HG02571 (cell line): Measurements from ENCODE around the gene METTL17.
"Not testable (repeated sequence)": the region's sequence is repeated elsewhere in the genome, so short reads cannot be mapped to it uniquely, and the experiment has no call there.

Experiments used
- ATAC-seq: cut with Tn5 transposase; IDR thresholded peaks from one replicate; pipeline ENCODE4 v1.9.1; 2021; ENCODE audit warnings: mild to moderate bottlenecking, moderate library complexity; ENCODE audit not compliant: unreplicated experiment

The METTL17 gene

DNA sequence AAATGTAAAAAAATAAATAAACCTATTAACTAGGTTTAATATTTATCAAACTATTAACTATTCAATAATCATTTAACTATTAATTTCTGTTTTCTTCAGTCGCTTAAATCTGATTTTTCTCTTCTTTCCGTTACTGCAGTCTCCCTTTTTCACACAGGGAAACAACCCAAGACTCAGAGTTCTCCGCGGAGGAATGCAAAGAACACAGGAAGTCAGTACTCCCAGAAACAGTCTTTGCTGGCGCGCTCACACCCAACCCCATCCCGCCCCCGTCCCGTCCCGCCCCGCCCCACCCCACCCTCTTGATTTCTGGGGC, 351 bp upstream of the METTL17 start:
- no peak for ATAC-seq

GRCh38 chr14:20996521-20996920, 6.7 kb downstream of the METTL17 start:
- ATAC-seq, result no peak

- ATAC-seq, result no peak
Observed at GRCh38 chr14:20997115-20997514, 7.3 kb downstream of the METTL17 start.

GRCh38 chr14:20997564-20997963, 7.8 kb downstream of the METTL17 start:
- ATAC-seq, result no peak

DNA sequence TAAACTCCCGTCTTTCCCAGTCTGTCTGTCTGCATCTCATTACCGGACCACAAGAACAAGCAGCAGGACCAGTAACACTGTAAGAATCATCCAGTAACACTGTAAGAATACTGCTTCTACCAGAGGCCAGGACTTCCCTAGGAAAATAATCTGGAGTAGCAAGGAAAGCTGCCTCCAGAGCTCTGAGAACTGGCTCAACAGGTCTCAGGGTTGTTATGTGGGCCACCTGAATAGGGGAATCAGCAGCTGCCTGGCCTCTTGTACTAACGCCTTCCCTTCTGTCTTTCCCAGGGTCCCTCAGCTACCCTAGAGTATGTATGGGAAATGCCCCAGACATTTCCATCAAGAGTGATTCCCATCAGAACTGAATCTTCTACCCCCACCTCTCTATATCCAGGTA, 8.4 kb downstream of the METTL17 start:
- no peak for ATAC-seq

DNA sequence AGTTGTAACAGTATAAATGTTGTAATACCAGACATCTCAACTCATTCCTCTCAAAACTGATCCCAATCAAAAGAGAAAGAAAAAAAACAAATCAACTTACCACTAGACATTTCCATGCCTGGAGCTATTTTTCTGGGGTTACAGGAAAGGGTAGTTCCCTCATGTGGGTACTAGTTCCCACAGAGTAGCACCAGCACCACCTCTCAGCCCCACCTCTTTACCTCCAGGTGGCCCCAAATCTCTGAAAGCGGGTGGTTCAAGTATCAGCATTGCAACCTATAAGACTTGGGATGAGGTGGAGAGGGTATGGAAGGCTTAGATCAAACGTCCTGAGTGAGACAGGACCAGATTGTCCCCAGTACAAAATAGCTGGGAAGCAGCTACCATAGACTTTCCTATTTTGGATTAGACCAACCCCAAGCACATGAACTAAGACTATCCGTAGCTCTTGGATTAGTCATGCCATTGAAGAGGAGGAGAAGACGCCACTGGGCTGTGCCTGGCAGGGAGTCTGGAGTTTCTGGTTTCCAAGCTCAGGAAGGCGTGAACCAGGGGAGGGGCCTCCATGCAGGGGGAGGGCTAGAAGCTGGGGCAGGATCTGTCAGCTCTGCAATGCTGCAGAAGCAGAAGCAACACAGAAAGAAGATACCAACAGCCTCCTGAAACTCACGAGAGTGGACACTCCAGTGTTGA, 9.0 kb downstream of the METTL17 start, which contains the start of gene SLC39A2:
Gene SLC39A2, plus strand, starts transcription at position 620 of the 693 bp plus-strand sequence. CDS start 154 bp downstream, outside the sequence.
- ATAC-seq, result no peak

DNA sequence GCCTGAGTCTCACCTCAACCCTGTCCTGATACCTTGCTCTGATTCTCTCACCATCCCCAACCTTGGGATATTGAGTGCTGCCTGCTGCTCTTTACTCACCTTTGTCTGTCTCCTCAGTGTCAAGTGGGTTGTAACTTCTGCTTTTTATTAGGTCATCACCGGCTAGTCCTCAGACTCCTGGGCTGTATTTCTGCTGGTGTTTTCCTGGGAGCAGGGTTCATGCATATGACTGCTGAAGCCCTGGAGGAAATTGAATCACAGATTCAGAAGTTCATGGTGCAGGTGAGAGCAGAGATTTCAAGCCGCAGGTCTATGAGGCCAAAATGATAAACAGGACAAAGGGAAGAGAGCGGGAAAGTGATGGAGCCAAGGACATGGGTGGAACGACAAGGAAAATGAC, 9.8 kb downstream of the METTL17 start:
- ATAC-seq, result no peak

DNA sequence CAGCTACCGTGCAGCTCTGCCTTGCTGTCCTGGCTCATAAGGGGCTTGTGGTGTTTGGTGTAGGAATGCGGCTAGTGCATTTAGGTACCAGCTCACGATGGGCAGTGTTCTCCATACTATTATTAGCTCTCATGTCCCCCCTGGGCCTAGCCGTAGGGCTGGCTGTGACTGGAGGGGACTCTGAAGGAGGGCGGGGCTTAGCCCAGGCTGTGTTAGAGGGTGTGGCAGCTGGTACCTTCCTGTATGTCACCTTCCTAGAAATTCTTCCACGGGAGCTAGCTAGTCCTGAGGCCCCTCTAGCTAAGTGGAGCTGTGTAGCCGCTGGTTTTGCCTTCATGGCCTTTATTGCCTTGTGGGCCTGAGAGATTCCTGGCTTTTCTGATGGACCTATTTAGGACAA, 11.4 kb downstream of the METTL17 start:
- no peak for ATAC-seq

GRCh38 chr14:21003788-21004346, 14.1 kb downstream of the METTL17 start:
- ATAC-seq, result no peak

GRCh38 chr14:21009721-21010120, 19.9 kb downstream of the METTL17 start:
- ATAC-seq, result not testable (repeated sequence)

- ATAC-seq, result no peak
Observed at GRCh38 chr14:21011136-21011535, 21.4 kb downstream of the METTL17 start.

- ATAC-seq, result no peak
Observed at GRCh38 chr14:21014761-21015190, 25.0 kb downstream of the METTL17 start.

GRCh38 chr14:21015312-21015711, 25.5 kb downstream of the METTL17 start:
- ATAC-seq, result no peak

- ATAC-seq, result no peak
Observed at GRCh38 chr14:21016413-21017190, 26.8 kb downstream of the METTL17 start.

GRCh38 chr14:21017528-21018245, 27.9 kb downstream of the METTL17 start:
- no peak for ATAC-seq

- no peak for ATAC-seq
Observed at GRCh38 chr14:21018286-21018685, 28.5 kb downstream of the METTL17 start.

DNA sequence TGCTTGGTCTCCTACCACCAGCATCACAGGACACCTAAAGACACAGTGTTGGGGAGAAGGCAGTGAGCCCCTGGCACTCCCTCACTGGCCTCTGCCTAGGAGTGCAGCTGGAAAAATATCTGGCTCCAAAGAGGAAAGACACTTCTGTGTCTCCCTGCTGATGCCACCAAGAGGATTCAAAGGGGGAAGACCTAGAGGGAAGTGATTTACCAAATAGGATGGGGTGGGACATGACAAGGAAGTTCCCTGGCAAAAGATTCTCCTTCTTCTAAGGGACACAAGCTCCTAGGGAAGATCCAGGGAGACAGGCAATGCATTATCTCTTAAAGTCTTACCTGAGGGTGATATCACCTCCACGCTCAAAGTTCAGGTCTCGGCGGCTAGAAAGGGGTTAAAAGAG, 29.0 kb downstream of the METTL17 start:
- no peak for ATAC-seq

DNA sequence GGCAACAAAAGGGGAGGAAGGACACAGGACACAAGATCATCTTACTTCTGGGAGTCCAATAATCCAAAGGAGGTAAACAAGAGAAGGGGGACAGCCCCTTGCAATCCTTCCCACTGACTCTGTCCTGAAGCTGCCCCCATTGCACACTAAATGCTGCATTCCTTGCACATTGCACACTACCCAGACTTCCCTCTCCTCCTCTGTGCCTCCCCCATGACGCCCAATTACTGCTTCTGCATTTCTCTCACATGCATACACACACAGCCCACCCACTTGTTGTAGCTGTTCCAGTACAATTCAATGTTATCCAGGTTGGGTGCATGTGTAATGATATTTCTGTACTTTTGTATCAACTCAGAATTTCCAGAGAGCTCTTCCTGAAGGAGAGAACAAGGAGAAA, 29.6 kb downstream of the METTL17 start:
- no peak for ATAC-seq

- no peak for ATAC-seq
Observed at GRCh38 chr14:21020977-21021545, 31.3 kb downstream of the METTL17 start.

- ATAC-seq, result no peak
Observed at GRCh38 chr14:21022686-21023085, 32.9 kb downstream of the METTL17 start.

DNA sequence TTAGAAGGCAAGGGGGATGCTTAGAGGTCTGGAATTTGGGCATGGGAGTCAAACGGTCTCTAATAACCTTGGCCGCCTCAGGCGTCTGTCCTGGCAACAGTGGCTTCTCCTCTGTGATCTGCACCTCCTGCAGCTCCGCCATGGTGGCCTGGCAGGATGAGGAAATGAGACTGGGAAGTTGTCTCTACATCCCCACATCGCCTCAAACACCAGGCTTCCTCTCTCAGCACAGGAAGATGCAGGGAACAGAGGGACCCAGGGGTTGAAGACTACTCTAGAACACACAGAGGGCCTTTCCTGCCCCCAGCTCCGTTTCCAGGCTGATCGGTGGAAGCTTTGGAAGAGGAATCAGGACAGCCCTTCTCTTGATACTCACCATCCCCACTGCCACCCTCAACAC, 33.4 kb downstream of the METTL17 start:
- no peak for ATAC-seq
